Ovary (tissue), 3 donors: ENCODE results near the gene SMG1.

Experiments
- CTCF ChIP-seq, 3 donors: fragments of 450-650 bp in 2 of 3; fragments of 200-600 bp in 1 of 3; IDR thresholded peaks; one replicate each; pipeline versions ENCODE4 v1.5.1 to v1.8.0; 2016 to 2022; ENCODE audit warnings: antibody characterized with exemption in 3 of 3, mild to moderate bottlenecking in 1 of 3
- EP300 ChIP-seq: sonication (generic); formaldehyde crosslinking; IDR thresholded peaks from one replicate; pipeline ENCODE4 v1.6.1; 2017; ENCODE audit warnings: antibody characterized with exemption
- POLR2A ChIP-seq: fragments of 450-650 bp; IDR thresholded peaks from one replicate; pipeline ENCODE4 v1.6.1; 2017; ENCODE audit warnings: antibody characterized with exemption, mild to moderate bottlenecking, moderate library complexity
- donor health status: DM: no; HTN: no; CAD: no.

- TF ChIP-seq CTCF (IDR thresholded peaks at IDR 0.05) (no peak), POLR2A (no peak), EP300 (no peak)
These were observed 93.6 kb downstream of the SMG1 start for GRCh38 chr16:18832613-18833012.
